Right lobe of liver (tissue), 4 donors: ENCODE measurements around the gene C16orf87.

Source experiments
- POLR2A ChIP-seq: fragments of 450-650 bp; IDR thresholded peaks from one replicate; pipeline ENCODE4 v1.6.1; 2017; ENCODE audit warnings: antibody characterized with exemption, mild to moderate bottlenecking
- TF ChIP-seq, protein P1 (sequence below), 4 donors: fragments of 200-600 bp in 3 of 4; fragments of 450-650 bp in 1 of 4; IDR thresholded peaks; one replicate each; pipeline versions ENCODE4 v1.5.1 to v1.8.0; 2016 to 2022; ENCODE audit warnings: antibody characterized with exemption in 4 of 4, mild to moderate bottlenecking in 2 of 4
- donor health status: DM: no; HTN: no; CAD: no.
- donor health status: DM: no; HTN: no; CAD: no.
- donor health status: DM: no; HTN: yes; CAD: no.

DNA sequence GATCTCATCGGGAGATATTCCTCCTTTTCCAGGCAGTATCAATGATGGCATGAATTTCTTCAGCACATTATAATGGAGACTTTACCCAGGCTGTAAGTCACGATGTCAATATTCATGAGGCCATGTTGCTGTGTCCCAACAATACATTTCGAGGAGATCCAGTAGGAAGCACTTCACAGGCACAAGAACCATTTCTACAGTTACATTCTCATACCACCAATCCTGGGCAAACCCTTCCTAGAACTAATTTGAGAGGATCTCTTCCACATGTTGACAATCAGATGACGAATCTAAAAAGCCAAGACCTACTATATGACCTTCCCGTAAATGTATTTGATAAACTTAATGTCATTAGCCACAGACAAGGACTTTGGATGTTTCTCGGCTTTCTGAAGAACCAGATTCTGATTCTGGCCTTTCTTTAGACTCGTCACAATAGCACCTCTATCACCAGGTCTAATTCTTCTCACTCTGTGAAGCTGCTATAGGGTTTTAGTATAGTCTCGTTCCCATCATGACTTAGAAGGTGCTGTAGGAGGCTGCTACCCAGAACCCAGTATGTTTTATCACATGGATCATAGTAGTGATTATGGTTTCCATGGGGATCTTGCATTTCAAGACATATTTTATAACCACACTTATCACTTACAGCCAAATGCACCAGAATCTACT, 40.2 kb downstream of the C16orf87 start:
- TF ChIP-seq, protein P1, sequence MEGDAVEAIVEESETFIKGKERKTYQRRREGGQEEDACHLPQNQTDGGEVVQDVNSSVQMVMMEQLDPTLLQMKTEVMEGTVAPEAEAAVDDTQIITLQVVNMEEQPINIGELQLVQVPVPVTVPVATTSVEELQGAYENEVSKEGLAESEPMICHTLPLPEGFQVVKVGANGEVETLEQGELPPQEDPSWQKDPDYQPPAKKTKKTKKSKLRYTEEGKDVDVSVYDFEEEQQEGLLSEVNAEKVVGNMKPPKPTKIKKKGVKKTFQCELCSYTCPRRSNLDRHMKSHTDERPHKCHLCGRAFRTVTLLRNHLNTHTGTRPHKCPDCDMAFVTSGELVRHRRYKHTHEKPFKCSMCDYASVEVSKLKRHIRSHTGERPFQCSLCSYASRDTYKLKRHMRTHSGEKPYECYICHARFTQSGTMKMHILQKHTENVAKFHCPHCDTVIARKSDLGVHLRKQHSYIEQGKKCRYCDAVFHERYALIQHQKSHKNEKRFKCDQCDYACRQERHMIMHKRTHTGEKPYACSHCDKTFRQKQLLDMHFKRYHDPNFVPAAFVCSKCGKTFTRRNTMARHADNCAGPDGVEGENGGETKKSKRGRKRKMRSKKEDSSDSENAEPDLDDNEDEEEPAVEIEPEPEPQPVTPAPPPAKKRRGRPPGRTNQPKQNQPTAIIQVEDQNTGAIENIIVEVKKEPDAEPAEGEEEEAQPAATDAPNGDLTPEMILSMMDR (IDR thresholded peaks at IDR 0.05): no peak
- TF ChIP-seq POLR2A: no peak
